HCT116 (cell line): ENCODE results near the gene BBX. TPM values are rescaled to one million over a fixed set of nuclear protein-coding genes. Genes with fewer than 3 reads are reported as not detected.
A peak's percentile ranks its signal among the peaks of the same experiment; 100 is the strongest.

ENCODE experiments used
- ATAC-seq: fragments of 200-7000 bp; cut with Tn5 transposase; 2 replicates; pipeline ENCODE4 v1.9.1; 2020; ENCODE audit warnings: mild to moderate bottlenecking, moderate library complexity
- Bru-seq: library from RNA; stranded (reverse); fragments of 400-500 nt; gene quantifications from one replicate; lab custom pipeline; 2021; lab: Mats Ljungman, UMichigan
- BruChase-seq, 2 experiments: library from RNA; stranded (reverse); fragments of 400-500 nt; gene quantifications; one replicate each; lab custom pipeline; 2021; lab: Mats Ljungman, UMichigan
- BruUV-seq: library from RNA; stranded (reverse); fragments of 400-500 nt; replicated peaks from 2 replicates; lab custom pipeline; 2021; lab: Mats Ljungman, UMichigan
- CTCF ChIA-PET: fragments of 300-600 bp; sonication (Branson Sonifier 250); formaldehyde crosslinking; loops from one replicate; lab custom pipeline; 2021; ENCODE audit warnings: antibody characterized with exemption; lab: Charles Lee
- POLR2A ChIA-PET: fragments of 300-600, 350-600 bp; sonication (Branson Sonifier 250); formaldehyde crosslinking; loops from one replicate; lab custom pipeline; 2021; ENCODE audit warnings: antibody characterized with exemption; lab: Charles Lee
- RAD21 ChIA-PET, 2 experiments: fragments of 300-600 bp; sonication (Branson Sonifier 250); formaldehyde crosslinking; loops; one replicate each; lab custom pipeline; 2023; ENCODE audit warnings: low total read pairs in 2 of 2; ENCODE audit not compliant: uncharacterized antibody in 2 of 2, unreplicated experiment in 2 of 2, low non-redundant PET in 1 of 2; lab: Charles Lee
- DNase-seq: peaks from one replicate; pipeline ENCODE4 v3.0.0-alpha.2; 2010; ENCODE audit warnings: low read depth, low spot score
- H2AFZ ChIP-seq: fragments of 200-600 bp; shearing (Covaris generic), sonication (generic); 2 replicates; pipeline ENCODE4 v1.6.1; 2017; ENCODE audit warnings: low read depth, mixed run types, mixed read lengths, antibody characterized with exemption, low read length; ENCODE audit not compliant: poor library complexity, severe bottlenecking
- H3K27ac ChIP-seq: 2 replicates; pipeline ENCODE4 v1.5.1; 2012; ENCODE audit warnings: low read depth, low read length
- H3K27me3 ChIP-seq: fragments of 200-600 bp; sonication (generic); 2 replicates; pipeline ENCODE4 v1.6.1; 2016; ENCODE audit warnings: mixed run types, low read length, mixed read lengths; ENCODE audit not compliant: insufficient read depth
- H3K36me3 ChIP-seq, 2 experiments: fragments of 200-500 bp in 1 of 2; fragments of 200-600 bp in 1 of 2; sonication (Bioruptor generic) in 1 of 2; sonication (generic) in 1 of 2; 2 replicates each; pipeline versions ENCODE4 v1.5.1 to v1.6.1; 2014 to 2016; ENCODE audit warnings: low read length in 2 of 2, inconsistent platforms in 1 of 2, mixed read lengths in 1 of 2, mixed run types in 1 of 2; ENCODE audit not compliant: insufficient read depth in 2 of 2, control insufficient read depth in 1 of 2
- H3K4me1 ChIP-seq, 2 experiments: fragments of 200-600 bp in 1 of 2; sonication (generic) in 1 of 2; 2 replicates each; pipeline versions ENCODE4 v1.5.1 to v1.6.1; 2012 to 2017; ENCODE audit warnings: low read length in 2 of 2, inconsistent platforms in 1 of 2, mild to moderate bottlenecking in 1 of 2, mixed read lengths in 1 of 2, mixed run types in 1 of 2, moderate library complexity in 1 of 2; ENCODE audit not compliant: insufficient read depth in 2 of 2, control insufficient read depth in 1 of 2
- H3K4me2 ChIP-seq: fragments of 200-600 bp; sonication (generic); 2 replicates; pipeline ENCODE4 v1.6.1; 2017; ENCODE audit warnings: mixed run types, low read length, mixed read lengths
- H3K4me3 ChIP-seq, 2 experiments: fragments of 200-600 bp in 1 of 2; sonication (generic) in 1 of 2; replicated peaks in 1 of 2; 2 replicates each; pipeline ENCODE4 v1.5.1; 2011 to 2016; ENCODE audit warnings: low read length in 2 of 2, control low read depth in 1 of 2, low read depth in 1 of 2, mild to moderate bottlenecking in 1 of 2, mixed read lengths in 1 of 2, mixed run types in 1 of 2
- H3K79me2 ChIP-seq: fragments of 200-600 bp; sonication (generic); 2 replicates; pipeline ENCODE4 v1.6.1; 2017; ENCODE audit warnings: mild to moderate bottlenecking, mixed run types, low read length, moderate library complexity, mixed read lengths; ENCODE audit not compliant: insufficient read depth
- H3K9ac ChIP-seq: fragments of 200-600 bp; sonication (generic); 2 replicates; pipeline ENCODE4 v1.6.1; 2016; ENCODE audit warnings: low read length, mixed read lengths
- H3K9me2 ChIP-seq: fragments of 200-600 bp; sonication (generic), shearing (Covaris generic); 2 replicates; pipeline ENCODE4 v1.6.1; 2017; ENCODE audit warnings: mixed run types, mild to moderate bottlenecking, moderate library complexity; ENCODE audit not compliant: insufficient read depth
- H3K9me3 ChIP-seq, 2 experiments: fragments of 200-500 bp in 1 of 2; fragments of 200-600 bp in 1 of 2; sonication (Bioruptor generic) in 1 of 2; sonication (generic) in 1 of 2; 2 replicates each; pipeline ENCODE4 v1.6.1; 2014 to 2017; ENCODE audit warnings: low read length in 2 of 2, mixed read lengths in 2 of 2, inconsistent platforms in 1 of 2, low read depth in 1 of 2, mild to moderate bottlenecking in 1 of 2, mixed run types in 1 of 2, moderate library complexity in 1 of 2; ENCODE audit not compliant: control insufficient read depth in 1 of 2, insufficient read depth in 1 of 2
- H4K20me1 ChIP-seq: fragments of 200-600 bp; sonication (generic), shearing (Covaris generic); 2 replicates; pipeline ENCODE4 v1.6.1; 2017; ENCODE audit warnings: mixed run types, mild to moderate bottlenecking, moderate library complexity; ENCODE audit not compliant: insufficient read depth
- ATF3 ChIP-seq: IDR thresholded peaks from 2 replicates; pipeline ENCODE4 v1.6.1; 2012
- CBX3 ChIP-seq: IDR thresholded peaks from 2 replicates; pipeline ENCODE4 v1.6.1; 2012; ENCODE audit warnings: low read depth
- EGR1 ChIP-seq: IDR thresholded peaks from 2 replicates; pipeline ENCODE4 v1.6.1; 2012; ENCODE audit warnings: low read depth
- ELF1 ChIP-seq: IDR thresholded peaks from 2 replicates; pipeline ENCODE4 v1.6.1; 2012; ENCODE audit warnings: low read depth, borderline replicate concordance
- EZH2 ChIP-seq: fragments of 200-600 bp; sonication (generic); IDR thresholded peaks from 2 replicates; pipeline ENCODE4 v1.6.1; 2017; ENCODE audit warnings: antibody characterized with exemption, mixed run types
- EZH2phosphoT487 ChIP-seq: fragments of 200-600 bp; IDR thresholded peaks from 2 replicates; pipeline ENCODE4 v1.6.1; 2018; ENCODE audit warnings: antibody characterized with exemption, borderline replicate concordance
- JUND ChIP-seq: IDR thresholded peaks from 2 replicates; pipeline ENCODE4 v1.6.1; 2012
- POLR2A ChIP-seq: IDR thresholded peaks from 2 replicates; pipeline ENCODE4 v1.7.0; 2011; ENCODE audit warnings: borderline replicate concordance; ENCODE audit not compliant: insufficient read depth, insufficient read length; ENCODE audit errors: extremely low read depth
- POLR2AphosphoS5 ChIP-seq: IDR thresholded peaks from 2 replicates; pipeline ENCODE4 v1.6.1; 2011; ENCODE audit warnings: mild to moderate bottlenecking, low read depth, low read length, moderate library complexity
- RAD21 ChIP-seq: IDR thresholded peaks from 2 replicates; pipeline ENCODE4 v1.6.1; 2012; ENCODE audit warnings: low read depth, mild to moderate bottlenecking
- REST ChIP-seq: IDR thresholded peaks from 2 replicates; pipeline ENCODE4 v1.6.1; 2012; ENCODE audit warnings: low read depth
- SP1 ChIP-seq: IDR thresholded peaks from 2 replicates; pipeline ENCODE4 v1.6.1; 2012; ENCODE audit warnings: low read depth
- SRF ChIP-seq: IDR thresholded peaks from 2 replicates; pipeline ENCODE4 v1.6.1; 2012; ENCODE audit warnings: low read depth
- TCF7L2 ChIP-seq: IDR thresholded peaks from 2 replicates; pipeline ENCODE4 v1.7.0; 2011; ENCODE audit warnings: borderline replicate concordance, inconsistent platforms; ENCODE audit not compliant: insufficient read depth, insufficient read length; ENCODE audit errors: extremely low read depth
- YY1 ChIP-seq: IDR thresholded peaks from 2 replicates; pipeline ENCODE4 v1.6.1; 2011; ENCODE audit warnings: low read length, low read depth, moderate library complexity, mild to moderate bottlenecking; ENCODE audit not compliant: insufficient replicate concordance; ENCODE audit errors: extremely low read depth
- ZNF274 ChIP-seq: fragments of 200-500 bp; sonication (Bioruptor generic); IDR thresholded peaks from 2 replicates; pipeline ENCODE4 v1.6.1; 2014; ENCODE audit warnings: mild to moderate bottlenecking, low read depth, low read length, inconsistent platforms
- intact Hi-C: fragments of 100-400 bp; cut with micrococcal nuclease; formaldehyde crosslinking; loops from 2 replicates; pipeline ENCODE4 v1.10.0; 2022
- long read RNA-seq: library from polyadenylated mRNA; unstranded; transcript quantifications from one replicate; pipeline ENCODE4 v2.0.0, GENCODE V29; 2021; ENCODE audit not compliant: unreplicated experiment
- polyA plus RNA-seq: library from polyadenylated mRNA; unstranded; fragments of >200 nt; gene quantifications from 2 replicates; pipeline ENCODE4 v1.2.1, GENCODE V29; 2012; ENCODE audit warnings: missing spikeins
- total RNA-seq: library from RNA; stranded (reverse); gene quantifications from one replicate; pipeline ENCODE4 v1.2.1, GENCODE V29; 2021; ENCODE audit not compliant: unreplicated experiment
- TF ChIP-seq, protein P1 (sequence below): IDR thresholded peaks from 2 replicates; pipeline ENCODE4 v1.6.1; 2012
- TF ChIP-seq, protein P2 (sequence below): IDR thresholded peaks from 2 replicates; pipeline ENCODE4 v1.6.1; 2011; ENCODE audit warnings: mild to moderate bottlenecking, low read length, moderate library complexity; ENCODE audit not compliant: insufficient replicate concordance; ENCODE audit errors: extremely low read depth

BBX gene
- total RNA-seq (55.6 TPM), Bru-seq, nascent RNA (percentile 87 among the genes with signal in this experiment), BruChase-seq, experiment 1, labeled RNA remaining after a 6-hour chase (percentile 82 among the genes with signal in this experiment), BruChase-seq, experiment 2, labeled RNA remaining after a 2-hour chase (percentile 76 among the genes with signal in this experiment)
- polyA plus RNA-seq = 24.1 and 28.9 TPM in 2 replicates
- long read RNA-seq, full-length matches to known transcripts = 8 of 71 reads
- long read RNA-seq, partial matches to known transcripts = 37 of 71 reads
- long read RNA-seq, other reads (novel, unspliced or antisense) = 26 of 71 reads

DNA sequence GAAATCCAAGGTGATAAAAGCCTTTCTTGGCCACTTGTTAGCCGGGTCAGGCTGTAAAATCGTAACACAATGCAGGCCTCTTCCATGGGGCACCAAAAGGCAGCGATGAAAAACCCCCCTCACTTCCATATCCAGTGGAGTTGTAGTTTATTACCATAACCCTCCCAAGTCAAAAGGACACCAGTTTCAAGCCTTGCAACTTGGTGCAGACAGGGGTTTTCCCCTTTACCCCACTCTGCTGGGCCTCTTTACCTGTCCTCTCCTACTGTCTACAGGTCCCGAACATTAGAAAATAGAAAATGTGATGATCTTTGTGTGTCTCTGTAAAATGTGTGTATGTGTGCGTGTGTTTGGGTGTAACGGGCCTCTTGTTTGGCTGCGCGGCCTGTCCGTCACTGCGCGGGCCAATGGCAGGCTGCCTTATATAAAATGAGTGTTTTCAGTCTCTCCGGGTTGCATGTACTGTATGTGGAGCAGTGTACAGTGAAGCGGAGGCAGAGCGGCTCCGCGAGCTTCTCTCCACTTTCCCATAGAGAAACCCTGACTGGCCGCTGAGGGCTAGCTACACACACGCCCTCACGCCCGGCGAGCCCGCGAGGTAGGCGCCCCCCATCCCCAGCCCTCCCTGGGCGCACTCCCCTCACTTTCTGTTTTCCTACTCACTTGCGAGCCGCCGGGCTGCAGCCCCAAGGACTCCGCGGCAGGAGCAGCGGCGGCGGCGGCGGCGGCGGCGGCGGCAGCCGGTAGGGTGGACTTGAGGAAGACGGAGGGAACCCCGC, at the start of gene BBX:
TSS of gene BBX (plus strand) at position 453 of the 779 bp plus-strand sequence. CDS start 187,499 bp downstream, outside the sequence.
- RAD21 ChIA-PET = no interaction called here
- no peaks in the 10 kb centered on the region for H3K9me2 ChIP-seq
- H3K9me3 ChIP-seq = no peaks in the 10 kb centered on the region
- ATAC-seq (peak; percentile 86), DNase-seq (peak; percentile 93)
- H3K79me2 ChIP-seq = peaks cover 38% of the 10 kb centered on the region
- peak within 1 kb of the TSS; percentile 86 for H3K27ac ChIP-seq
- H3K4me3 ChIP-seq = peak within 1 kb of the TSS; percentile 78 to 81
- H3K27me3 ChIP-seq = no peaks in the 10 kb centered on the region
- no peaks in the 10 kb centered on the region for H4K20me1 ChIP-seq
- peak within 1 kb of the TSS; percentile 77 for H3K9ac ChIP-seq
- POLR2A ChIA-PET = interaction anchor here (0.7 kb wide), 1 partner anchor 92 kb away, joined by 3 read pairs; no protein-coding TSS in a partner anchor
- H3K4me2 ChIP-seq = peak within 1 kb of the TSS; percentile 95
- intact Hi-C loops = loop anchor here (5.0 kb wide), 1 partner anchor 90 kb away; no protein-coding TSS in a partner anchor
- CTCF ChIA-PET = no interaction called here
- peak within 1 kb of the TSS; percentile 94 for H2AFZ ChIP-seq
- H3K36me3 ChIP-seq = no peaks in the 10 kb centered on the region
- peaks cover 3 to 13% of the 10 kb centered on the region in 2 experiments; a peak in 2 of 4 replicates for H3K4me1 ChIP-seq
- no TSS peak for BruUV-seq
- TF ChIP-seq TCF7L2 = no peak
- no peak for TF ChIP-seq EZH2
- TF ChIP-seq, protein P1, sequence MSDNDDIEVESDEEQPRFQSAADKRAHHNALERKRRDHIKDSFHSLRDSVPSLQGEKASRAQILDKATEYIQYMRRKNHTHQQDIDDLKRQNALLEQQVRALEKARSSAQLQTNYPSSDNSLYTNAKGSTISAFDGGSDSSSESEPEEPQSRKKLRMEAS = 0 out of 2 replicates have a peak, but pooled peaks have one; percentile 15
- TF ChIP-seq EGR1 = no peak
- no peak for TF ChIP-seq RAD21
- no peak for TF ChIP-seq JUND
- no peak for TF ChIP-seq CBX3
- TF ChIP-seq ATF3 = no peak
- no peak for TF ChIP-seq ZNF274
- TF ChIP-seq SP1 = peak; percentile 97
- no peak for TF ChIP-seq REST
- TF ChIP-seq ELF1 = no peak
- peak; percentile 83 for TF ChIP-seq POLR2A
- TF ChIP-seq EZH2phosphoT487 = no peak
- peak; percentile 87 for TF ChIP-seq POLR2AphosphoS5
- TF ChIP-seq, protein P2, sequence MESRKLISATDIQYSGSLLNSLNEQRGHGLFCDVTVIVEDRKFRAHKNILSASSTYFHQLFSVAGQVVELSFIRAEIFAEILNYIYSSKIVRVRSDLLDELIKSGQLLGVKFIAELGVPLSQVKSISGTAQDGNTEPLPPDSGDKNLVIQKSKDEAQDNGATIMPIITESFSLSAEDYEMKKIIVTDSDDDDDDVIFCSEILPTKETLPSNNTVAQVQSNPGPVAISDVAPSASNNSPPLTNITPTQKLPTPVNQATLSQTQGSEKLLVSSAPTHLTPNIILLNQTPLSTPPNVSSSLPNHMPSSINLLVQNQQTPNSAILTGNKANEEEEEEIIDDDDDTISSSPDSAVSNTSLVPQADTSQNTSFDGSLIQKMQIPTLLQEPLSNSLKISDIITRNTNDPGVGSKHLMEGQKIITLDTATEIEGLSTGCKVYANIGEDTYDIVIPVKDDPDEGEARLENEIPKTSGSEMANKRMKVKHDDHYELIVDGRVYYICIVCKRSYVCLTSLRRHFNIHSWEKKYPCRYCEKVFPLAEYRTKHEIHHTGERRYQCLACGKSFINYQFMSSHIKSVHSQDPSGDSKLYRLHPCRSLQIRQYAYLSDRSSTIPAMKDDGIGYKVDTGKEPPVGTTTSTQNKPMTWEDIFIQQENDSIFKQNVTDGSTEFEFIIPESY = no peak
- peak; percentile 39 for TF ChIP-seq YY1
- TF ChIP-seq SRF = no peak
